Activated CD8-positive, alpha-beta memory T cell treated with anti-CD3 and anti-CD28 coated beads, Interleukin-2, amount 10 ng/mL, durations not matched to agents 7 days and 5 days (primary cell): Measurements from ENCODE around the gene LRRIQ1. TPM values are rescaled to one million over a fixed set of nuclear protein-coding genes. Genes with fewer than 3 reads are reported as not detected.

Experiments used
- ATAC-seq: fragments of 150-1000 bp; cut with Tn5 transposase; one replicate; pipeline ENCODE4 v1.10.0; 2021; ENCODE audit warnings: moderate library complexity
- CTCF ChIA-PET: fragments of 350-600 bp; sonication (Branson Sonifier 250); formaldehyde crosslinking; loops from one replicate; lab custom pipeline; 2021; ENCODE audit warnings: antibody characterized with exemption; lab: Charles Lee
- DNase-seq: peaks from one replicate; pipeline ENCODE4 v3.0.0-alpha.2; 2020
- H3K27ac Mint-ChIP-seq: one replicate; pipeline ENCODE4 v1.8.0; 2021; ENCODE audit warnings: mild to moderate bottlenecking, mixed read lengths
- H3K27me3 Mint-ChIP-seq: one replicate; pipeline ENCODE4 v1.8.0; 2021; ENCODE audit warnings: mixed read lengths
- H3K36me3 Mint-ChIP-seq: one replicate; pipeline ENCODE4 v1.8.0; 2021; ENCODE audit warnings: mild to moderate bottlenecking, mixed read lengths
- H3K4me1 Mint-ChIP-seq: one replicate; pipeline ENCODE4 v1.8.0; 2021; ENCODE audit warnings: mixed read lengths
- H3K4me3 Mint-ChIP-seq: one replicate; pipeline ENCODE4 v1.8.0; 2021; ENCODE audit warnings: mild to moderate bottlenecking, moderate library complexity, mixed read lengths
- H3K9me3 Mint-ChIP-seq: one replicate; pipeline ENCODE4 v1.8.0; 2022; ENCODE audit warnings: low read depth, mixed read lengths
- total RNA-seq, 2 experiments: library from RNA; stranded (reverse); gene quantifications; one replicate each; pipeline ENCODE4 v1.2.3, GENCODE V29; 2021

The LRRIQ1 gene
- total RNA-seq, 2 experiments from 2014 or later = not detected

DNA sequence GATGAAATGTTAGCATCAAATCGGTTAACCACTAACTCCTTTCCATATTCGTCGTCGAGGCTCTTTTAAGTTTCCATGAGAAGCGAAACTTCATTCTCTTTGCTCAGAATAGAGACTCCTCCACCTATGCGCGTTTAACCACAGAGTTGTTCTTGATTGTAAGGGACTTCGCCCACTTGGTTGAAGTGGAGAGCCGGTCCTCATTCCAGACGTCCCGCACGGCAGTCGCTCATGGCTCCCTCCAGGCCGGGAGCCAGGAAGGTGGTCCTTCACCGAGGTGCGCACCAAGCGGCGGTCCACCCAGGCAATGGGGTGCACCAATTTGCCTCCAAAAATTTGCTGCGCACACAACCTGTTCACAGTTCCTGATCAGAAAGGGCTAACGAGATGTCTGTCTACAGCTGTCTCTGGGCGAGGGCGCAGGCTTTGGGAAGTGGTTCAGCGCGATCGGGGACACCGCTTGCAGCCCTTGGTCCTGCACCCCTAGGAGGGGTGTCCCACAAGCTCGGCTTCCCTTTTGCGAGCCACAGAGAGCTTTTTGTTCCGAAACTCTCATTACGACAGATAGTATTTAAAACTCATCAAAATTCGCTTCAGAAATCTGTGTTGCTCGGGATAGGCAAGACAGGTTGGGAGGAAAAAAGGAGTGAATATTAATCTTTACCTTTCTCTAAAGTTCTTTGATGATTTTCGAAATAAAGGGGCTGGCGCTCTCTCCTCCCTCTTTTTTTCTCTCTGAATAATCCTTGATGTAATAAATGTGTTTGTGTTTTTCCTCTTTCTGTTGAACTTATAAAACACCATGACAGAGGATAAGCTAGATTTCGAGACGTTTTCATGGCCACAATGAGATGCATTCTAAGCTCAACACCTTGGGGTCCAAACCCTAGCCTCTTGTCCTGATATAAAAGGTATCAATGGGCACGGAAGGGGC, 237.5 kb downstream of the LRRIQ1 start:
- H3K9me3 Mint-ChIP-seq = no peaks in the 10 kb centered on the region
- H3K27me3 Mint-ChIP-seq = peaks cover 41% of the 10 kb centered on the region
- peaks cover 3% of the 10 kb centered on the region for H3K4me1 Mint-ChIP-seq
- no peaks in the 10 kb centered on the region for H3K36me3 Mint-ChIP-seq
- CTCF ChIA-PET = no interaction called here
- ATAC-seq = no peak
- no peak overlapping the region for H3K4me3 Mint-ChIP-seq
- DNase-seq = no peak
- no peak overlapping the region for H3K27ac Mint-ChIP-seq

DNA sequence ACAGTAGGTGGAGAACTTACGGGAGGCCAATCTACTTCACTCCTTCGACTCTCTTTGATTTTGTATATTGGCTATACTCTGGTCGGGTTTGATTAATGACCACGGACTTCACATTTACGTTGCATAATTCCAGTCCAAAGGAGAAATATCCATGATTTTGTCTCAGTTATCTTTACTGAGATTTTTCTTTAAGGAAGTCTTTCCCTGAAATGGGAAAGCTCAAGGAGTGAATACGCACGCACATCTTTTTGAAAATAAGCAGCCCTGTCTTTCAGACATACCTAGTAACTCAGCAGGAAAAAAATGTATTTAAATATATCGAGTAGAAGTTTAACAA, 238.1 kb downstream of the LRRIQ1 start:
- DNase-seq (no peak), ATAC-seq (no peak)
- CTCF ChIA-PET = no interaction called here
- Mint-ChIP-seq H3K4me3 (no peak overlapping the region), H3K36me3 (no peaks in the 10 kb centered on the region), H3K4me1 (peaks cover 3% of the 10 kb centered on the region), H3K9me3 (no peaks in the 10 kb centered on the region), H3K27me3 (peaks cover 44% of the 10 kb centered on the region), H3K27ac (no peak overlapping the region)

DNA sequence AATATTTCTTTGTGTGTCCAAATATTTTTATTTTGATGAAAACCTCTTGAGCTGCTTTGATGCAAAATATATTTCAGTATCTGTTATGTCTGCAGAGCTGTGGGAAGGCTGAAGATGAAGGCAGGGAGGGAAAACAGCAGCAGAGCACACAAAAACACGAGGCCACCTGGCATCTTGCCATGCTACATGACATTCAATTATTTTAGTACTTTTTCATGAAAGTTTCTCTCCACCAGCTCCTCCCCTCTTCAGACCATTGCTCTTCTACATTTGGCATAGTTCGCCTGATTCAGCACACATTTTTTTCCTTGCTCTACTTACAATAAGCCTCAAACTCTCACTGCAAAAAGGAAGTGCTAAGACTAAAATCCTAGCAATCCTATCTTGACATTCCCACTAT, 239.2 kb downstream of the LRRIQ1 start:
- CTCF ChIA-PET = no interaction called here
- no peak overlapping the region for H3K4me3 Mint-ChIP-seq
- no peak for ATAC-seq
- DNase-seq = no peak
- H3K27me3 Mint-ChIP-seq = peaks cover 53% of the 10 kb centered on the region
- H3K36me3 Mint-ChIP-seq = no peaks in the 10 kb centered on the region
- no peaks in the 10 kb centered on the region for H3K9me3 Mint-ChIP-seq
- H3K4me1 Mint-ChIP-seq = peaks cover 3% of the 10 kb centered on the region
- no peak overlapping the region for H3K27ac Mint-ChIP-seq

DNA sequence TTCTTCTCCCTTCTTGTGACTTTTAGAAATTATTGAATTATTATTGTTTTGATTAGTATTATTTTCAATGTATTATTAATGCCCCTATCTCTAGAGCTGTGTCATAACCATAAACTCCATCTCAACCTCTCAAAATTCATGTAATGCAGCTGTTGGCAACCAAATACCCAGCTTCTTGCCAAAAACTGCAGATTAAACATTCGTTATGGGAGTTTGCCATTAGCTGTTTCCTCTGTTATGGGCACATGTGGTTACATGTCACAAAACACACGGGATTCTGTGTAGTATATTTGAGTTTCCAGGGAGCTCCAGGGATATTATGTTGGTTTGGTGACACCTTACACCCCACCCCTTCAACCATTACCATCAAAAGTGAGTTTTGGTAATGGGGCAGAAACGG, 241.0 kb downstream of the LRRIQ1 start:
- Mint-ChIP-seq H3K9me3 (no peaks in the 10 kb centered on the region), H3K27ac (no peak overlapping the region), H3K36me3 (peaks cover 1% of the 10 kb centered on the region), H3K4me3 (no peak overlapping the region), H3K4me1 (peaks cover 8% of the 10 kb centered on the region), H3K27me3 (peaks cover 67% of the 10 kb centered on the region)
- ATAC-seq = no peak
- CTCF ChIA-PET = no interaction called here
- DNase-seq = no peak

DNA sequence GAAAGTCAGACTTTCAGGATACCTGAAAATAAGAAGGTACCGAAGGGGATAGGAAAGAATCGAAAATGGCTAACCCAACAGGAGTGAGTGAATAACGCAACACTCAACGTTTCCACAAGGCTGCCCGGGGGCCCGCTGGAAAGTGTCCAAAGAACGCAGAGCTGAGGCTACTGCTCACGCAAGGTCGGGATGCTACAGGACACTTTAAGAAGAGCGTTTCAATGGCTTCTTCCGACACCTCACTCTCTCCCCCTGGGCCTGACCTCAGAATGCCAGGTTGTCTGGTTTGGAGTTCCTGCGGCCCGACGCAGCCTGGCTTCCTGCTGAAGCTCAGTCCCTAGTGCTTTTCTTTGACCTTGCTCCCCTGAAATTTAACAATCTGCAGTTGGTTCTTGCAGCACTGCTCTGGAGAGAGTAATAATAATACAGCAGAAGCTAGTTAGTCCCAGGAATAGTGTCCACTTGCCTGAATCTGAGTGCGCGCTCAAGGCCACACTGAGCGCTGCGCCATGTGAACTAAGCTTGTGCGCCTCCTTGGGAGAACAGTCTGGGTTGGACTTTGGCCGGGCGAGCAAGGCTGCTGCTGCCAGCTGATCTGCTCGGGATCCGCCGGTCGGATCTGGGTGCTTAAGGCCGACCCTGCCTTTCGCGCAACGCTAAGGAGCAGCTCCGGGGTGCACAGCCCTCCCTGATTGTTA, 241.9 kb downstream of the LRRIQ1 start:
- Mint-ChIP-seq H3K27me3 (peaks cover 60% of the 10 kb centered on the region), H3K4me3 (no peak overlapping the region), H3K9me3 (no peaks in the 10 kb centered on the region), H3K27ac (no peak overlapping the region), H3K36me3 (peaks cover 1% of the 10 kb centered on the region), H3K4me1 (peaks cover 8% of the 10 kb centered on the region)
- CTCF ChIA-PET = no interaction called here
- DNase-seq (no peak), ATAC-seq (no peak)

DNA sequence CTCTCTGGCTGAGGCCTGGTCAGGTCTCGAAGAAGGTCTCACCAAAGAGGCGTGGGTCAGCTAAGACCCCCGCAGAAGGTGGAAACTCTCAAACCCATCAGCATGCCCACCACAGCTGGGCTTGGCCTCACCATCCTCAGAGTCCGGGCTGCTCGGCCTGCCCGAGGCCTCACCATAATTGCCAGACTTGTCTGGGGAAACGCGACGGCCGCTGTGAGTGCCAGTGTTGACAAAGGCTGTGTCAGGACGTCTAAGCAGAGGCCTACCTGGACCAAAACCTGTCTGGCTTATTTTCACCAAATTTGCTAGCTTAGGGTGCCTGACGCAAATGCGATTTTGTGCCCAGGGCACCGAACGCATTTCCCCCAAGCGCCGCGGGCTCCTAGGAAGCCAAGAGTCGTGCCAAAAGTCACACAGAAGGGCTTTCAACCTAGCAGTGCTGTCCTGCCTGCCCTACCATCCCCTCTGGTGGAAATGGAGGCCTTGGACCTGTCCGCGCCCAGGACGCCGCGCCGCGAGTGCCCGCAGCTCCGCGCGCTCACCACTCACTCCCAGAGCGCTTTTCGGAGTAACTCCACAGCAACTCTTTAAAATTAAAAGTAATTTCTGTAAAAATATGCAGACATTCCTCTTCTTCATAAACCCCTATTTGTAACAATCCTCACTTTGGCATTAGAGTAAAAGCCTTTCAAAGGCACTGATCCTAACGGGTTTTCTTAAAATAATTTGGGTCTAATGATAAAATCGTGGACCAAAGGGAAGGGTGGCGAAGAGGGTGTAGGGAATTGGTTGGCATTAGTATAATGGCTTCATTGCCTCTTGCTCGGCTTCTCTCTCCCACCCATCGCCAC, 242.7 kb downstream of the LRRIQ1 start:
- ATAC-seq (no peak), DNase-seq (no peak)
- Mint-ChIP-seq H3K9me3 (no peaks in the 10 kb centered on the region), H3K27me3 (peaks cover 52% of the 10 kb centered on the region), H3K36me3 (peaks cover 1% of the 10 kb centered on the region), H3K27ac (no peak overlapping the region), H3K4me1 (peaks cover 6% of the 10 kb centered on the region), H3K4me3 (no peak overlapping the region)
- CTCF ChIA-PET = no interaction called here

DNA sequence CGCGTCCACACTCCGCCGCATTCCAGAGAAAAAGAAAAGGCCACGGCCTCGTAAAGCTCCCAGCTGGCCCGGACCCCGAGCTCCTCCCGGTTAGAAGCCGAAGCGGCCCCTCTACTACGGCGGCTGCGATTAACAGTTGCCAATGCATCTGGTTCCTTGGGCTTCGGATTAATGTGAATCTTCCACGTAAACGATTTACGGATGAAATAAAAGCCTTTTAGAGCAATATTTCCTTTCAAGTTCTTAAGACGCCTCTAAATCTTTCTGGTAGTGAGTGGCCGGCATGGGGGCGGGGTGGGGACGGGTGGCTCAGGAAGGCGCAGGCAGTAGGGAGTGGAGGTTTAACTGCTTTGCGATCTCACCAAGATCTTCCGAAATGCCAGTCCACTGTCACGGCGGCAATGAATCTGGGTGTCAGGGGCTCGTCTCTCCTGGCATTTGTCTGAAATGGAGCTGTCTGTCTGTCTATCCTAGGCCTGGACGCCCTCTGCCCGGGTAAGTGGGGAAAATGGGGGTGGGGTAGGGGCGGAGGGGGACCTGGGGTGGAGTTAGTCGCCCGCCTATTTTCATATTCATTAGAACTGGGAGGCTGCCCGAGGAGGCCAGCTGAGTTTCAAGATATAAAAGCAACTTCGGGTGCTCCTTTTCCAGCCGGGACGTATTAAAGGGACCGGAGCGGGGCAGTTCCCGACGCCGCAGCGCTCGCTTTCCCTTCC, 243.5 kb downstream of the LRRIQ1 start:
- CTCF ChIA-PET = no interaction called here
- DNase-seq (no peak), ATAC-seq (no peak)
- Mint-ChIP-seq H3K9me3 (no peaks in the 10 kb centered on the region), H3K36me3 (peaks cover 1% of the 10 kb centered on the region), H3K4me1 (peaks cover 5% of the 10 kb centered on the region), H3K27me3 (peaks cover 45% of the 10 kb centered on the region), H3K27ac (peak overlapping the region; percentile 52), H3K4me3 (no peak overlapping the region)

DNA sequence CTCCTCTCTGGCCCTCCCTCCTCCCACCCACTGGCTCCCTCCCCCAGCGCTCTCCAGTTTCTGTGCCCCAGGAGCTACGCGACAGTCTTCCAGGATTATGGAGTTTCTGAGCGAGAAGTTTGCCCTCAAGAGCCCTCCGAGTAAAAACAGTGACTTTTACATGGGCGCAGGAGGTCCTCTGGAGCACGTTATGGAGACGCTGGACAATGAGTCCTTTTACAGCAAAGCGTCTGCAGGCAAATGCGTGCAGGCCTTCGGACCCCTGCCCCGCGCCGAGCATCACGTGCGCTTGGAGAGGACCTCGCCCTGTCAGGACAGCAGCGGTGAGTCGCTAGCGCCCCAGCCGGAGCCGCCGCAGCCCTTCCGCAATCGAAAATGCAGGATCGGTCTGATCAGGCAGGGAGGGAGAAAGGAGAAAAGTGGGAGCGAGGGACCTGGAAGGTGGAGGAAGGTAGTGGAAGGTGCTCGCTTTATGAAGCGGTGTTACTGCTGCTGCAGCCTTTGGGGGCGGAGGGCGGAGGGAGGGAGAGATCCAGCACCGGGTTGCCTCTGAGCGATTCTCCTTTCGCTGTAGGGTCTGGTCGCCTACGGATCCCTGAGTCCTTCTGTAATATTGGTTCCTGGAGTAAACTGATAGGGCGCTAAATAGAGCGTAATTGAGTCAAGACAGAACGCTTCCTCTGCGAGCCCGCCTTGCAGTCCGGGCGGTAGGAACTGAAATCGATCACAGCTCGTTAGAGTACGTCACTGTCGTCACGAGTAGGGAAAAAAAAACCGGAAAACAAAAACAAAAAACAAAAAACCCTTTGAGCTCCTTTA, 244.2 kb downstream of the LRRIQ1 start, which contains the start of gene ALX1:
ALX1 (plus strand) TSS at position 56 of the 819 bp plus-strand sequence; CDS start at position 98, 42 bp downstream.
- H3K4me3 Mint-ChIP-seq = peak within 1 kb of the TSS; percentile 66
- peaks cover 5% of the 10 kb centered on the region for H3K4me1 Mint-ChIP-seq
- H3K27me3 Mint-ChIP-seq = peaks cover 45% of the 10 kb centered on the region
- CTCF ChIA-PET = no interaction called here
- peak within 1 kb of the TSS; percentile 71 for H3K27ac Mint-ChIP-seq
- peaks cover 1% of the 10 kb centered on the region for H3K36me3 Mint-ChIP-seq
- no peaks in the 10 kb centered on the region for H3K9me3 Mint-ChIP-seq
- DNase-seq (no peak), ATAC-seq (no peak)

DNA sequence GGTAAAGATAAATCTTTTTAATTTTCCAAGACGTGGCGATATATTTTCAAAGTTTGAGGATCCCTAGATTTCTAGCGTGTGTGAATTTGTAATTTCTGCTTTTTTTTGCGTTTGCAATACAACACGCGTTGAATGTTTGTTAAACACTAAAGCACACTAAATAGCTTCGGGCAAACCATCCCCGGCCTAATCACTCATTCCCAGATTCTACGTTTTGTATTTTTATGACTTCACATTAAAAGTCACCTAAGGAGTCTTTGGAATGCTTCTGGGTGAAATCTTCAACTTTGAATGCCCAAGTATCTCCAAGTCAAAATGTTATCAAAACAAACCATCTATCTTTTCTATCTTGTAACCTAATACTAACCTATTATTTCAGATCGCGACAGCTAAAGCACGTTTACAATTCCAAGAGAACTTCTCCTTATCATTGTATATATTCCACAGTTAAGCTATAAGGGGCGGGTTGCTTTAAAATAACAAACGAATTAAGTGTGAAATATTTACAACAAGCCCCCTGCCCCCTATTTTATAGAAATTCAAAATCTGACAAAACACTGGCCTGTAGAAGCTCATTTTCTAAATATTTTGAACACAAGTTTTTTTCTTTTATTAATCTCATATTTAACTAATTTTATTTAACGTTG, 245.0 kb downstream of the LRRIQ1 start:
- peaks cover 42% of the 10 kb centered on the region for H3K27me3 Mint-ChIP-seq
- no peak overlapping the region for H3K27ac Mint-ChIP-seq
- ATAC-seq = no peak
- H3K4me1 Mint-ChIP-seq = peaks cover 5% of the 10 kb centered on the region
- H3K4me3 Mint-ChIP-seq = peak overlapping the region; percentile 66
- CTCF ChIA-PET = no interaction called here
- no peaks in the 10 kb centered on the region for H3K9me3 Mint-ChIP-seq
- H3K36me3 Mint-ChIP-seq = peaks cover 1% of the 10 kb centered on the region
- no peak for DNase-seq

DNA sequence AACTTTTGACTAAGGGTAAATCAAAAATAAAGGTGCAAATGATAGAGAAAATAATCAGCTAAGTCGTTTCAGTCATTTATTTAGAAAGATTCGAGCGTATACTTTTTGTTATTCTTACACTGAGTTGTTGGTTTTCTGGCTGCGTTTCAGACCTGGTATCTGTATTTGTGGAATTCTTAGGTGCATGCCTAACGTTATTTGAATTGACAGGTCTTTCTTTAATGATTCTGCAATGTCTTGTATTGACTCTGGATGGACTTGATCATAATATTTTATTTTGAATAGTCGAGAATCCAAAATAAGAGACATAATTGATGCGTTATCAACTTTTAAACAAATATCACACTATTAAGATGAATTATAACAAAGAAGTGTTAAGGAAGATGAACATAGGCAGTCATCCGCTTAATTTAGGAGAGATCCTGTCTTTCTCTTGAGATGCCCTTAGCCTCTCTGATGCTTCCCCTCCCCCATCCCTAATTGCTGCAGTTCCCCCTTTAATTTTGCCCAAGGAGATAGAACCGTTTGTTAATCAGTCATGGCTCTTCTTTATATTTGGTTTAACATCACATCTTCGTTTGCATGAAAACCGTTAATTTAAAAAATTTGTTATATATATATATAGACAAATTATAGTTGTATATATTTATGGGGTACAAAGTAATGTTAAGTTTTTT, 245.6 kb downstream of the LRRIQ1 start:
- H3K27ac Mint-ChIP-seq = no peak overlapping the region
- DNase-seq = no peak
- peaks cover 38% of the 10 kb centered on the region for H3K27me3 Mint-ChIP-seq
- H3K9me3 Mint-ChIP-seq = no peaks in the 10 kb centered on the region
- H3K4me3 Mint-ChIP-seq = no peak overlapping the region
- ATAC-seq = no peak
- H3K36me3 Mint-ChIP-seq = peaks cover 1% of the 10 kb centered on the region
- CTCF ChIA-PET = no interaction called here
- H3K4me1 Mint-ChIP-seq = peaks cover 5% of the 10 kb centered on the region

DNA sequence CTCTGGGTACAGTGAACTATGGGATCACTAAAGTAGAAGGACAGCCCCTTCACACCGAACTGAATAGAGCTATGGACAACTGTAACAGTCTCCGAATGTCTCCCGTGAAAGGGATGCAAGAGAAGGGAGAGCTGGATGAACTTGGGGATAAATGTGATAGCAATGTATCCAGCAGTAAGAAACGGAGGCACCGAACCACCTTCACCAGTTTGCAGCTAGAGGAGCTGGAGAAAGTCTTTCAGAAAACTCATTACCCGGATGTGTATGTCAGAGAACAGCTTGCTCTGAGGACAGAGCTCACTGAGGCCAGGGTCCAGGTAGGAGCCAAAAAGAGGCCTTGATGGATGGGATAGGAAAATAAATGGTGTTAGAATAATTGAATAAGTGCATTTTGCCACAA, 247.4 kb downstream of the LRRIQ1 start:
- no peak for ATAC-seq
- Mint-ChIP-seq H3K4me3 (no peak overlapping the region), H3K4me1 (peaks cover 5% of the 10 kb centered on the region), H3K27me3 (peaks cover 26% of the 10 kb centered on the region), H3K27ac (no peak overlapping the region), H3K9me3 (no peaks in the 10 kb centered on the region), H3K36me3 (peaks cover 1% of the 10 kb centered on the region)
- CTCF ChIA-PET = no interaction called here
- no peak for DNase-seq
